HUDEP-2 (cell line): ENCODE measurements around the gene ST8SIA3.

Experiments used
- DNase-seq, 76 experiments: peaks; one replicate each; lab custom pipeline; 2025; ENCODE audit not compliant: unreplicated experiment in 76 of 76; lab: John Stamatoyannopoulos, UW

The ST8SIA3 gene

GRCh38 chr18:57352271-57352701 lies at the start of gene ST8SIA3:
TSS of gene ST8SIA3 (plus strand) at chr18:57352557. CDS start at chr18:57352847, 290 bp downstream.
- no peak for DNase-seq

- DNase-seq: no peak
These were observed 40.9 kb upstream of the ST8SIA3 start for GRCh38 chr18:57311472-57311871.

GRCh38 chr18:57312346-57313144 lies 39.8 kb upstream of the ST8SIA3 start:
- no peak for DNase-seq

GRCh38 chr18:57320603-57321002 lies 31.8 kb upstream of the ST8SIA3 start:
- DNase-seq: no peak

GRCh38 chr18:57325491-57326166 lies 26.7 kb upstream of the ST8SIA3 start:
- no peak for DNase-seq

GRCh38 chr18:57326718-57327323 lies 25.5 kb upstream of the ST8SIA3 start:
- no peak for DNase-seq

- DNase-seq: no peak
These were observed 23.7 kb upstream of the ST8SIA3 start for GRCh38 chr18:57328665-57329064.

GRCh38 chr18:57329856-57330255 lies 22.5 kb upstream of the ST8SIA3 start:
- DNase-seq: no peak

- DNase-seq: no peak
These were observed 20.6 kb upstream of the ST8SIA3 start for GRCh38 chr18:57331718-57332117.

GRCh38 chr18:57333940-57334339 lies 18.4 kb upstream of the ST8SIA3 start:
- DNase-seq: no peak

GRCh38 chr18:57334383-57334782 lies 18.0 kb upstream of the ST8SIA3 start:
- DNase-seq: no peak

- DNase-seq: no peak
These were observed 16.0 kb upstream of the ST8SIA3 start for GRCh38 chr18:57336343-57336742.

GRCh38 chr18:57337890-57338289 lies 14.5 kb upstream of the ST8SIA3 start:
- no peak for DNase-seq

GRCh38 chr18:57343833-57344232 lies 8.5 kb upstream of the ST8SIA3 start:
- no peak for DNase-seq

GRCh38 chr18:57346876-57347275 lies 5.5 kb upstream of the ST8SIA3 start:
- DNase-seq: no peak

- DNase-seq: no peak
These were observed 4.6 kb upstream of the ST8SIA3 start for GRCh38 chr18:57347784-57348183.

- DNase-seq: peak in 1 of 76 experiments; percentile 0
These were observed 392 bp downstream of the ST8SIA3 start for GRCh38 chr18:57352761-57353136.

- no peak for DNase-seq
These were observed 981 bp downstream of the ST8SIA3 start for GRCh38 chr18:57353137-57353939.

GRCh38 chr18:57353940-57354461 lies 1.6 kb downstream of the ST8SIA3 start:
- DNase-seq: peak in 35 of 76 experiments; percentile 0 to 52 (median 19)

GRCh38 chr18:57359433-57359832 lies 7.1 kb downstream of the ST8SIA3 start:
- no peak for DNase-seq

GRCh38 chr18:57362714-57363113 lies 10.4 kb downstream of the ST8SIA3 start:
- peak in 1 of 76 experiments; percentile 2 for DNase-seq
